ENCODE results near the gene C4BPB. TPM values are rescaled to one million over a fixed set of nuclear protein-coding genes. Genes with fewer than 3 reads are reported as not detected.

The C4BPB gene
- total and polyA plus RNA-seq, 2 of the 8 experiments (the other 6 are each of a cell fraction or from before 2014, with no cell fraction given), result not detected

DNA sequence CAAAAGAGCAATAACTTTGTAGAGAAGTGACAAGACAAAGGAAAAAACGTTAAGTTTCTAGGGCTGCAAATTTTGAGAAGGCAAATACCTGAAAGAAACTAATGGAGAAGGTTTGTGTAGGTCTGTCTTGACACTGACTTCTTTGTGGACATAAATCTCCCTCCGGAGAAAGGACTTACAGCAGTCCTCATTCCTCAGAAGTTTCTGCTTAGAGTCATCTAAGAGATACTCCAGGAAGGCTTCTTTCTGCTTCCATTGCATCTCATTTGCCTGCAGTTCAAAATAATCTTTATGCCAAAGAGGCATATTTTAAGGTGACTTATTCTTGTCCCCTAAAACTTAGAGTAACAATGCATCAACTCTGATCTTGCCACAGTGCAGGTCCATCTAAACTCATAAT lies 4.4 kb upstream of the C4BPB start:
- H3K27me3 ChIP-seq (replicated peaks in 1 of 4; ENCODE audit: control insufficient read depth in 3 of 4, extremely low read depth in 1 of 4, insufficient read depth in 3 of 4, low read length in 3 of 4), result no peaks in the 10 kb centered on the region
- no peak overlapping the region for H4K8ac ChIP-seq (ENCODE audit: extremely low read depth, insufficient read depth, low read length)
- H2BK20ac ChIP-seq (ENCODE audit: low read length), result no peak overlapping the region
- H3K79me1 ChIP-seq (ENCODE audit: low read depth, low read length), result no peaks in the 10 kb centered on the region
- CTCF ChIA-PET (ENCODE audit: partially characterized antibody), result interaction anchor here (0.5 to 3.8 kb wide), 26 partner anchors 9 to 581 kb away, joined by 3 to 30 read pairs (median 4); partner anchors contain the start of gene PFKFB2
- H3K36me3 ChIP-seq (ENCODE audit: control insufficient read depth in 2 of 4, insufficient read depth in 4 of 4, low read length in 3 of 4), result no peaks in the 10 kb centered on the region
- H2BK12ac ChIP-seq (ENCODE audit: low read depth, low read length), result no peak overlapping the region
- no peak overlapping the region for H2BK15ac ChIP-seq (ENCODE audit: low read length)
- no peak overlapping the region for H3K18ac ChIP-seq (ENCODE audit: extremely low read depth, low read length)
- no peak overlapping the region for H3K9ac ChIP-seq (replicated peaks in 1 of 4; ENCODE audit: extremely low read depth in 1 of 4, low read depth in 3 of 4, low read length in 3 of 4)
- no peaks in the 10 kb centered on the region for H3K9me3 ChIP-seq (ENCODE audit: insufficient read depth in 2 of 2, low read depth in 1 of 2, low read length in 1 of 2)
- no peak overlapping the region for H3K14ac ChIP-seq (ENCODE audit: insufficient read length)
- no peak overlapping the region for H4K91ac ChIP-seq (replicated peaks; ENCODE audit: insufficient read length, low read length)
- FAIRE-seq, result no peak
- H2AFZ ChIP-seq (ENCODE audit: low read length), result no peak overlapping the region
- H3K56ac ChIP-seq (replicated peaks; ENCODE audit: insufficient read length, low read depth, low read length), result no peak overlapping the region
- H3K79me2 ChIP-seq (ENCODE audit: control insufficient read depth in 1 of 2, insufficient read depth in 2 of 2, low read length in 2 of 2), result no peaks in the 10 kb centered on the region
- no peak overlapping the region for H4K5ac ChIP-seq (ENCODE audit: insufficient read length, low read depth, low read length)
- no peak overlapping the region for H3K4me3 ChIP-seq (ENCODE audit: extremely low read depth in 1 of 4, insufficient read depth in 2 of 4, low read depth in 3 of 4, low read length in 4 of 4)
- no peak overlapping the region for H3K23ac ChIP-seq (ENCODE audit: insufficient read length)
- no peaks in the 10 kb centered on the region for H4K20me1 ChIP-seq (replicated peaks in 1 of 2; ENCODE audit: control insufficient read depth in 1 of 2, insufficient read depth in 2 of 2, low read length in 2 of 2)
- WGBS, 2 experiments (ENCODE audit: extremely low coverage in 1 of 2, insufficient coverage in 1 of 2, insufficient read length in 1 of 2, insufficient replicate concordance in 2 of 2, low coverage in 1 of 2, low lambda C conversion rate in 2 of 2, missing lambda C conversion rate in 1 of 2), result 70% methylated on average over 2 of the region's 2 CpGs; no CpG with 5 or more reads in 1 of the 2 experiments
- no peak overlapping the region for H3K4me2 ChIP-seq (ENCODE audit: insufficient read depth in 1 of 2, low read depth in 2 of 2, low read length in 2 of 2)
- POLR2A ChIA-PET (ENCODE audit: partially characterized antibody), result interaction anchor here (1.0 to 2.2 kb wide), 3 partner anchors 31 to 237 kb away, joined by 3 to 6 read pairs (median 6); partner anchors contain the start of genes CD55 and PFKFB2
- H2BK120ac ChIP-seq (replicated peaks; ENCODE audit: low read depth, low read length), result no peak overlapping the region
- no peak overlapping the region for H3K4ac ChIP-seq (replicated peaks; ENCODE audit: insufficient read length, low read depth, low read length)
- peaks cover 0 to 3% (median 0%) of the 10 kb centered on the region in 4 experiments; a peak in 2 of 7 replicates for H3K4me1 ChIP-seq (replicated peaks in 1 of 4; ENCODE audit: control insufficient read depth in 3 of 4, insufficient read depth in 4 of 4, low read length in 3 of 4)
- no peaks in the 10 kb centered on the region for H3K23me2 ChIP-seq (ENCODE audit: low read depth, low read length)
- no peak overlapping the region for H2AK5ac ChIP-seq (ENCODE audit: low read depth, low read length)
- H2BK5ac ChIP-seq (ENCODE audit: low read depth, low read length), result no peak overlapping the region
- H3K27ac ChIP-seq (ENCODE audit: low read depth, low read length), result no peak overlapping the region
- DNase-seq (ENCODE audit: low read depth in 1 of 2, low spot score in 2 of 2), result no peak
- no peak for TF ChIP-seq RBBP5 (IDR thresholded peaks at IDR 0.05; ENCODE audit: borderline replicate concordance, low read depth, low read length)
- TF ChIP-seq CBX8 (IDR thresholded peaks at IDR 0.05; ENCODE audit: borderline replicate concordance, low read depth, low read length), result no peak
- no peak for TF ChIP-seq GTF2F1 (IDR thresholded peaks at IDR 0.05; ENCODE audit: borderline replicate concordance, low read depth, low read length)
- TF ChIP-seq TAF1 (IDR thresholded peaks at IDR 0.05; ENCODE audit: low read depth, low read length), result no peak
- no peak for TF ChIP-seq CBX5 (IDR thresholded peaks at IDR 0.05; ENCODE audit: low read depth, low read length)
- no peak for TF ChIP-seq RFX5 (IDR thresholded peaks at IDR 0.05; ENCODE audit: borderline replicate concordance, low read depth, low read length)
- TF ChIP-seq MAFK (IDR thresholded peaks at IDR 0.05; ENCODE audit: low read depth, low read length), result no peak
- TF ChIP-seq BCL11A (IDR thresholded peaks at IDR 0.05; ENCODE audit: low read depth in 2 of 2, low read length in 2 of 2), result no peak
- TF ChIP-seq BACH1 (IDR thresholded peaks at IDR 0.05; ENCODE audit: low read length), result no peak
- no peak for TF ChIP-seq YY1 (IDR thresholded peaks at IDR 0.05; ENCODE audit: low read depth, low read length)
- no peak for TF ChIP-seq NRF1 (IDR thresholded peaks at IDR 0.05; ENCODE audit: low read depth, low read length)
- no peak for TF ChIP-seq CHD1 (IDR thresholded peaks at IDR 0.05; ENCODE audit: low read depth, low read length)
- no peak for TF ChIP-seq TCF12 (IDR thresholded peaks at IDR 0.05; ENCODE audit: low read depth, low read length)
- no peak for TF ChIP-seq TBP (IDR thresholded peaks at IDR 0.05; ENCODE audit: low read depth, low read length)
- TF ChIP-seq TEAD4 (IDR thresholded peaks at IDR 0.05; ENCODE audit: low read depth, low read length), result no peak
- no peak for TF ChIP-seq TAF7 (optimal IDR thresholded peaks at IDR 0.05; ENCODE audit: borderline replicate concordance, low read depth, low read length)

Measured in H1 (cell line).